Parathyroid adenoma (tissue), 2 donors: ENCODE data around the gene SEH1L.

ENCODE experiments used
- H2AFZ ChIP-seq: fragments of 300-600 bp; sonication (generic); one replicate; pipeline ENCODE4 v1.7.0; 2017; ENCODE audit warnings: antibody characterized with exemption, mild to moderate bottlenecking
- H3K27ac ChIP-seq: fragments of 300-600 bp; sonication (generic); one replicate; pipeline ENCODE4 v1.7.0; 2017
- H3K27me3 ChIP-seq: fragments of 300-600 bp; sonication (generic); one replicate; pipeline ENCODE4 v1.7.0; 2017; ENCODE audit warnings: low read length; ENCODE audit not compliant: control insufficient read depth, insufficient read depth
- H3K36me3 ChIP-seq: fragments of 300-600 bp; sonication (generic); one replicate; pipeline ENCODE4 v1.7.0; 2017; ENCODE audit warnings: low read length; ENCODE audit not compliant: control insufficient read depth, insufficient read depth
- H3K4me1 ChIP-seq: fragments of 300-600 bp; sonication (generic); one replicate; pipeline ENCODE4 v1.7.0; 2017; ENCODE audit warnings: control low read depth
- H3K4me2 ChIP-seq: fragments of 300-600 bp; sonication (generic); one replicate; pipeline ENCODE4 v1.7.0; 2017; ENCODE audit warnings: low read length
- H3K4me3 ChIP-seq: fragments of 300-600 bp; sonication (generic); one replicate; pipeline ENCODE4 v1.7.0; 2017; ENCODE audit warnings: low read depth, low read length
- H3K79me2 ChIP-seq: fragments of 300-600 bp; sonication (generic); one replicate; pipeline ENCODE4 v1.7.0; 2017; ENCODE audit warnings: control low read depth
- H3K9ac ChIP-seq: fragments of 300-600 bp; sonication (generic); one replicate; pipeline ENCODE4 v1.7.0; 2017; ENCODE audit warnings: mild to moderate bottlenecking
- H3K9me3 ChIP-seq: fragments of 300-600 bp; sonication (generic); one replicate; pipeline ENCODE4 v1.7.0; 2017; ENCODE audit warnings: low read length; ENCODE audit not compliant: control insufficient read depth
- CTCF ChIP-seq: fragments of 300-600 bp; sonication (generic); IDR thresholded peaks from one replicate; pipeline ENCODE4 v1.7.0; 2017; ENCODE audit warnings: antibody characterized with exemption, mild to moderate bottlenecking
- donor health status: primary hyperparathyroidism.

The SEH1L gene

GRCh38 chr18:13014818-13015217 lies 67.0 kb downstream of the SEH1L start:
- no peak overlapping the region for H3K27ac ChIP-seq
- H3K4me1 ChIP-seq = no peaks in the 10 kb centered on the region
- H3K27me3 ChIP-seq = no peaks in the 10 kb centered on the region
- H3K9me3 ChIP-seq = no peaks in the 10 kb centered on the region
- TF ChIP-seq CTCF = no peak
- no peak overlapping the region for H3K4me3 ChIP-seq
- H3K9ac ChIP-seq = no peak overlapping the region
- H3K4me2 ChIP-seq = no peak overlapping the region
- no peaks in the 10 kb centered on the region for H3K36me3 ChIP-seq
- H3K79me2 ChIP-seq = no peaks in the 10 kb centered on the region
- H2AFZ ChIP-seq = no peak overlapping the region

GRCh38 chr18:13017247-13017875 lies 69.5 kb downstream of the SEH1L start:
- Histone ChIP-seq H3K27ac (no peak overlapping the region), H3K4me2 (no peak overlapping the region)

DNA sequence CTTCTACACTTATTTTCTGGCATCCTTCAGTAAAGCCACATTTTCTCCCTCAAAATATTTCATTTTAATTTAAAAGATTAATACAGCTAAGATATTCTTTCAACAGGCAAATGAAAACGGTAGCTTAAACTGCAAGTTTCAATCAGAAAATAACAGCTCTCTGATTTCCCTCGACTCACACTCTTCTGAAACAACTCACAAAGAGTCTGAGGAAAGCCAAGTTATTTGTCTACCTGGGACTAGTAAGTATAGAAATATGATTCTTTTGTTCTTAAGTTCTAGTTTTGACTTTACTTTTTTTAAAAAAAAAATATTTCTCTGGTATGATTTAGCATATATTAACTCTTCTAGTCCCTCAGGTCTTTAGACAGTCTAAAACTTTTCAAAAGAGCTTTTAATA lies 70.6 kb downstream of the SEH1L start:
- Histone ChIP-seq H3K9ac (no peak overlapping the region), H3K9me3 (no peaks in the 10 kb centered on the region), H3K4me2 (no peak overlapping the region), H2AFZ (no peak overlapping the region), H3K36me3 (no peaks in the 10 kb centered on the region), H3K4me3 (no peak overlapping the region), H3K27ac (no peak overlapping the region), H3K79me2 (peaks cover 3% of the 10 kb centered on the region), H3K4me1 (no peaks in the 10 kb centered on the region), H3K27me3 (no peaks in the 10 kb centered on the region)
- TF ChIP-seq CTCF = no peak

More at GRCh38 chr18:13017247-13017875, 69.5 kb downstream of the SEH1L start:
- Histone ChIP-seq H3K27me3 (no peaks in the 10 kb centered on the region), H3K4me3 (no peak overlapping the region), H3K79me2 (no peaks in the 10 kb centered on the region), H3K9me3 (no peaks in the 10 kb centered on the region), H3K4me1 (no peaks in the 10 kb centered on the region), H2AFZ (no peak overlapping the region), H3K9ac (no peak overlapping the region), H3K36me3 (no peaks in the 10 kb centered on the region)
- no peak for TF ChIP-seq CTCF

DNA sequence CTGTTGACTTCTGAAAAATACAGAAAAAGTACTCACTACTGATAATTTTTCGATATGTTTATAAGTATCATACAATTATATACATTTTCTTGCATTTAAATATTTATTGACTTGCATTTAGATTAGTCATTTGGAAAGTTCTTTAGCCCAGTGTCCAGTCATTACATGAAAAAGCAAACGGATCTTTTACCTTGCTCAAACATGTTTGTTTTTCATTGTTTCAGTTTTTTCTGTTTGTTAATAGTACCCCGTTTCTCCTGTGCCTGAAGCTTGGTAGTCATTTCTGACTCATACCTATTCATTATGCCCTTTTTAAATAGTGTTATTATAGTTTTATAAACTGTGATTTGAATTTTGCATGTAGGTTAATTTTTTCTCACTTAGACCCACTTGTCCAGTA lies 71.5 kb downstream of the SEH1L start:
- H3K79me2 ChIP-seq = peaks cover 3% of the 10 kb centered on the region
- H3K9me3 ChIP-seq = no peaks in the 10 kb centered on the region
- H3K36me3 ChIP-seq = no peaks in the 10 kb centered on the region
- H3K4me2 ChIP-seq = no peak overlapping the region
- no peaks in the 10 kb centered on the region for H3K4me1 ChIP-seq
- no peak overlapping the region for H3K4me3 ChIP-seq
- H3K9ac ChIP-seq = no peak overlapping the region
- no peaks in the 10 kb centered on the region for H3K27me3 ChIP-seq
- no peak overlapping the region for H2AFZ ChIP-seq
- TF ChIP-seq CTCF = no peak
- H3K27ac ChIP-seq = no peak overlapping the region

DNA sequence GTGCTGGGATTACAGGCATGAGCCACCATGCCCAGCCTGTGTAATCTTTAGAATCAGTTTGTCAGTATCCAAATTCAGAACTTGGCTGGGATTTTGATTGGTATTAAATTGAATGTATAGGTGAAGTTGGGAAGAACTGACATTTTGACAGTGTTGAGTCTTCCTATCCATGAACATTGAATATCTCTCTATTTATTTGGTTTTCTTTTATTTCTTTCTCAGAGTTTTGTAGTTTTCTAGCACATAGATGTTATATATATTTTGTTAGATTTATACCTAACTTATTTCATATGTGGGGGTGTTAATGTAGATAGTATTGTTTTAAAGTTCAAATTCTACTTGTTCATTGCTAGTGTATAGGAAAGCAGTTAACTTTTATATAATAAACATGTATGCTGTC lies 74.8 kb downstream of the SEH1L start:
- H3K79me2 ChIP-seq = peaks cover 7% of the 10 kb centered on the region
- no peak overlapping the region for H3K4me3 ChIP-seq
- no peak overlapping the region for H2AFZ ChIP-seq
- no peaks in the 10 kb centered on the region for H3K4me1 ChIP-seq
- no peaks in the 10 kb centered on the region for H3K36me3 ChIP-seq
- no peak overlapping the region for H3K4me2 ChIP-seq
- no peaks in the 10 kb centered on the region for H3K9me3 ChIP-seq
- no peak overlapping the region for H3K9ac ChIP-seq
- no peaks in the 10 kb centered on the region for H3K27me3 ChIP-seq
- TF ChIP-seq CTCF = no peak
- H3K27ac ChIP-seq = no peak overlapping the region
